ENCODE data around the gene RPL27.
"Not testable (repeated sequence)": the region's sequence is repeated elsewhere in the genome, so short reads cannot be mapped to it uniquely, and the experiment has no call there.

RPL27 gene

GRCh38 chr17:42989726-42990652, 8.2 kb upstream of the RPL27 start:
- H3K9me3 ChIP-seq (ENCODE audit: insufficient read depth, low read length): no peaks in the 10 kb centered on the region
- H3K27ac ChIP-seq (ENCODE audit: low read depth, low read length): no peak overlapping the region
- no peak overlapping the region for H3K4me2 ChIP-seq (ENCODE audit: low read depth, low read length, poor library complexity, severe bottlenecking)

GRCh38 chr17:42991471-42991870, 6.7 kb upstream of the RPL27 start:
- H4K20me1 ChIP-seq (ENCODE audit: low read depth, low read length): no peaks in the 10 kb centered on the region
- H3K79me2 ChIP-seq (ENCODE audit: insufficient read depth, low read length): no peaks in the 10 kb centered on the region
- H3K4me2 ChIP-seq (ENCODE audit: low read depth, low read length, poor library complexity, severe bottlenecking): no peak overlapping the region
- H3K9me2 ChIP-seq (replicated peaks; ENCODE audit: insufficient read depth, low read length): no peaks in the 10 kb centered on the region
- H2AFZ ChIP-seq (ENCODE audit: low read depth, low read length, severe bottlenecking): no peak overlapping the region
- peaks cover 8% of the 10 kb centered on the region; the same call in 1 of the 2 replicates for H3F3A ChIP-seq (ENCODE audit: insufficient read depth)
- H3K27me3 ChIP-seq (ENCODE audit: low read length): no peaks in the 10 kb centered on the region
- H3K27ac ChIP-seq (ENCODE audit: low read depth, low read length): no peak overlapping the region
- no peak overlapping the region for H3K9ac ChIP-seq (ENCODE audit: low read length)
- H3K9me3 ChIP-seq (ENCODE audit: insufficient read depth, low read length): no peaks in the 10 kb centered on the region
- H3K4me3 ChIP-seq (ENCODE audit: insufficient read depth, low read length, poor library complexity, severe bottlenecking): no peak overlapping the region
- TF ChIP-seq CTCF (IDR thresholded peaks at IDR 0.05; ENCODE audit: insufficient read depth, low read length, poor library complexity, severe bottlenecking) (no peak), EZH2phosphoT487 (conservative IDR thresholded peaks at IDR 0.05; ENCODE audit: low read length) (no peak)
- peaks cover 2% of the 10 kb centered on the region; the same call in 1 of the 2 replicates for H3K36me3 ChIP-seq (ENCODE audit: low read length)

More at GRCh38 chr17:42989726-42990652, 8.2 kb upstream of the RPL27 start:
- no peak overlapping the region for H2AFZ ChIP-seq (ENCODE audit: low read depth, low read length, severe bottlenecking)
- peaks cover 5% of the 10 kb centered on the region; the same call in 1 of the 2 replicates for H3F3A ChIP-seq (ENCODE audit: insufficient read depth)
- peaks cover 2% of the 10 kb centered on the region; the same call in 1 of the 2 replicates for H3K36me3 ChIP-seq (ENCODE audit: low read length)
- no peak for TF ChIP-seq CTCF (IDR thresholded peaks at IDR 0.05; ENCODE audit: insufficient read depth, low read length, poor library complexity, severe bottlenecking)
- no peaks in the 10 kb centered on the region for H3K9me2 ChIP-seq (replicated peaks; ENCODE audit: insufficient read depth, low read length)
- no peaks in the 10 kb centered on the region for H3K79me2 ChIP-seq (ENCODE audit: insufficient read depth, low read length)
- H3K4me3 ChIP-seq (ENCODE audit: insufficient read depth, low read length, poor library complexity, severe bottlenecking): no peak overlapping the region
- H3K9ac ChIP-seq (ENCODE audit: low read length): no peak overlapping the region
- H3K27me3 ChIP-seq (ENCODE audit: low read length): no peaks in the 10 kb centered on the region
- no peaks in the 10 kb centered on the region for H4K20me1 ChIP-seq (ENCODE audit: low read depth, low read length)

- H3K9me3 ChIP-seq (ENCODE audit: insufficient read depth, low read length): no peaks in the 10 kb centered on the region
- H3K4me3 ChIP-seq (ENCODE audit: insufficient read depth, low read length, poor library complexity, severe bottlenecking): no peak overlapping the region
- no peak overlapping the region for H3K27ac ChIP-seq (ENCODE audit: low read depth, low read length)
- H3K9ac ChIP-seq (ENCODE audit: low read length): no peak overlapping the region
- H4K20me1 ChIP-seq (ENCODE audit: low read depth, low read length): no peaks in the 10 kb centered on the region
- H3K9me2 ChIP-seq (replicated peaks; ENCODE audit: insufficient read depth, low read length): no peaks in the 10 kb centered on the region
- no peak overlapping the region for H3K4me2 ChIP-seq (ENCODE audit: low read depth, low read length, poor library complexity, severe bottlenecking)
- peaks cover 8% of the 10 kb centered on the region; the same call in 1 of the 2 replicates for H3F3A ChIP-seq (ENCODE audit: insufficient read depth)
- H3K79me2 ChIP-seq (ENCODE audit: insufficient read depth, low read length): no peaks in the 10 kb centered on the region
- no peak for TF ChIP-seq EZH2phosphoT487 (conservative IDR thresholded peaks at IDR 0.05; ENCODE audit: low read length)
- H3K27me3 ChIP-seq (ENCODE audit: low read length): no peaks in the 10 kb centered on the region
- peaks cover 2% of the 10 kb centered on the region; the same call in 1 of the 2 replicates for H3K36me3 ChIP-seq (ENCODE audit: low read length)
- H2AFZ ChIP-seq (ENCODE audit: low read depth, low read length, severe bottlenecking): no peak overlapping the region
These were observed 5.3 kb upstream of the RPL27 start for GRCh38 chr17:42992872-42993271.

- H3F3A ChIP-seq (ENCODE audit: insufficient read depth): peaks cover 11% of the 10 kb centered on the region; the same call in 1 of the 2 replicates
- H3K9me3 ChIP-seq (ENCODE audit: insufficient read depth, low read length); H3K4me3 ChIP-seq (ENCODE audit: insufficient read depth, low read length, poor library complexity, severe bottlenecking); H3K27me3 ChIP-seq (ENCODE audit: low read length); H3K9ac ChIP-seq (ENCODE audit: low read length); H3K4me2 ChIP-seq (ENCODE audit: low read depth, low read length, poor library complexity, severe bottlenecking); H4K20me1 ChIP-seq (ENCODE audit: low read depth, low read length); H3K36me3 ChIP-seq (ENCODE audit: low read length); H3K27ac ChIP-seq (ENCODE audit: low read depth, low read length); H3K79me2 ChIP-seq (ENCODE audit: insufficient read depth, low read length); H2AFZ ChIP-seq (ENCODE audit: low read depth, low read length, severe bottlenecking); H3K9me2 ChIP-seq (replicated peaks; ENCODE audit: insufficient read depth, low read length): not testable (repeated sequence)
These were observed 4.3 kb upstream of the RPL27 start for GRCh38 chr17:42993913-42994312.
